A673 (cell line): ENCODE results near the gene TMEM213. TPM values are rescaled to one million over a fixed set of nuclear protein-coding genes. Genes with fewer than 3 reads are reported as not detected.

Experiments
- BruUV-seq: library from RNA; stranded (reverse); fragments of 400-500 nt; replicated peaks from 2 replicates; lab custom pipeline; 2021; lab: Mats Ljungman, UMichigan
- CTCF ChIA-PET: fragments of 300-600 bp; sonication (Branson Sonifier 250); formaldehyde crosslinking; loops from one replicate; lab custom pipeline; 2022; ENCODE audit warnings: antibody characterized with exemption; lab: Charles Lee
- POLR2A ChIA-PET: fragments of 300-600 bp; sonication (Branson Sonifier 250); formaldehyde crosslinking; loops from one replicate; lab custom pipeline; 2022; ENCODE audit warnings: antibody characterized with exemption; ENCODE audit not compliant: low non-redundant PET; lab: Charles Lee
- DNase-seq: peaks from one replicate; pipeline ENCODE4 v3.0.0-alpha.2; 2015; ENCODE audit warnings: low spot score
- H3K27ac ChIP-seq: fragments of 200-600 bp; sonication (generic); 2 replicates; pipeline ENCODE4 v1.5.1; 2016; ENCODE audit warnings: mixed run types, low read depth, mild to moderate bottlenecking, mixed read lengths, antibody characterized with exemption, low read length; ENCODE audit not compliant: poor library complexity, severe bottlenecking
- H3K27me3 ChIP-seq: fragments of 200-600 bp; sonication (generic); replicated peaks from 2 replicates; pipeline ENCODE4 v1.6.1; 2017; ENCODE audit warnings: mixed run types, low read depth, mild to moderate bottlenecking, mixed read lengths, antibody characterized with exemption, low read length; ENCODE audit not compliant: insufficient read depth, poor library complexity
- H3K36me3 ChIP-seq: fragments of 200-600 bp; sonication (generic); 2 replicates; pipeline ENCODE4 v1.6.1; 2016; ENCODE audit warnings: mixed run types, mild to moderate bottlenecking, mixed read lengths, antibody characterized with exemption, low read length; ENCODE audit not compliant: insufficient read depth, poor library complexity, severe bottlenecking
- H3K4me1 ChIP-seq: fragments of 200-600 bp; sonication (generic); 2 replicates; pipeline ENCODE4 v1.6.1; 2017; ENCODE audit warnings: mixed run types, mild to moderate bottlenecking, mixed read lengths, antibody characterized with exemption, low read length; ENCODE audit not compliant: insufficient read depth, poor library complexity, severe bottlenecking
- H3K4me3 ChIP-seq: fragments of 200-600 bp; sonication (generic); 2 replicates; pipeline ENCODE4 v1.5.1; 2016; ENCODE audit warnings: low read depth, mixed run types, mild to moderate bottlenecking, mixed read lengths, low read length; ENCODE audit not compliant: poor library complexity, severe bottlenecking
- H3K9me3 ChIP-seq: fragments of 200-600 bp; sonication (generic); 2 replicates; pipeline ENCODE4 v1.6.1; 2016; ENCODE audit warnings: mixed run types, low read depth, mild to moderate bottlenecking, mixed read lengths, antibody characterized with exemption, low read length; ENCODE audit not compliant: poor library complexity, severe bottlenecking
- CTCF ChIP-seq: fragments of 300-800, 200-600 bp; sonication (generic); conservative IDR thresholded peaks from 2 replicates; pipeline ENCODE4 v1.5.1; 2017; ENCODE audit warnings: low read depth, mild to moderate bottlenecking, antibody characterized with exemption, low read length, moderate library complexity, mixed read lengths
- EZH2 ChIP-seq: fragments of 200-600 bp; sonication (generic); IDR thresholded peaks from 2 replicates; pipeline ENCODE4 v1.6.1; 2017; ENCODE audit warnings: borderline replicate concordance, low read depth, mild to moderate bottlenecking, mixed read lengths, antibody characterized with exemption, low read length; ENCODE audit not compliant: poor library complexity, severe bottlenecking
- intact Hi-C: fragments of 100-400 bp; cut with micrococcal nuclease; formaldehyde crosslinking; loops from one replicate; pipeline ENCODE4 v1.10.0; 2022; ENCODE audit not compliant: unreplicated experiment
- total RNA-seq: library from RNA; stranded (reverse); gene quantifications from 2 replicates; pipeline ENCODE4 v1.2.3, GENCODE V29; 2021

TMEM213 gene
- total RNA-seq, 1 experiment from 2014 or later, result not detected

GRCh38 chr7:138835087-138835486 lies 37.3 kb downstream of the TMEM213 start:
- H3K9me3 ChIP-seq, result no peaks in the 10 kb centered on the region
- intact Hi-C loops, result no loop called here
- no peak overlapping the region for H3K4me3 ChIP-seq
- peaks cover 7% of the 10 kb centered on the region for H3K4me1 ChIP-seq
- CTCF ChIA-PET, result no interaction called here
- no peaks in the 10 kb centered on the region for H3K36me3 ChIP-seq
- no peak for DNase-seq
- BruUV-seq, result no TSS peak
- H3K27me3 ChIP-seq, result no peaks in the 10 kb centered on the region
- POLR2A ChIA-PET, result no interaction called here
- no peak for TF ChIP-seq EZH2
- TF ChIP-seq CTCF, result no peak
- H3K27ac ChIP-seq, result no peak overlapping the region

- H3K9me3 ChIP-seq, result no peaks in the 10 kb centered on the region
- no peak overlapping the region for H3K4me3 ChIP-seq
- H3K27me3 ChIP-seq, result no peaks in the 10 kb centered on the region
- peaks cover 7% of the 10 kb centered on the region for H3K4me1 ChIP-seq
- H3K27ac ChIP-seq, result no peak overlapping the region
- no TSS peak for BruUV-seq
- ChIA-PET CTCF (no interaction called here), POLR2A (no interaction called here)
- no peaks in the 10 kb centered on the region for H3K36me3 ChIP-seq
- intact Hi-C loops, result no loop called here
- DNase-seq, result peak; percentile 12
- TF ChIP-seq CTCF, result no peak
Measured at GRCh38 chr7:138837627-138838026, 39.8 kb downstream of the TMEM213 start.

- no peak overlapping the region for H3K4me3 ChIP-seq
- DNase-seq, result no peak
- peaks cover 7% of the 10 kb centered on the region for H3K4me1 ChIP-seq
- H3K36me3 ChIP-seq, result no peaks in the 10 kb centered on the region
- TF ChIP-seq EZH2 (no peak), CTCF (no peak)
- no peak overlapping the region for H3K27ac ChIP-seq
- POLR2A ChIA-PET, result no interaction called here
- CTCF ChIA-PET, result no interaction called here
- BruUV-seq, result no TSS peak
- H3K9me3 ChIP-seq, result no peaks in the 10 kb centered on the region
- intact Hi-C loops, result no loop called here
- H3K27me3 ChIP-seq, result no peaks in the 10 kb centered on the region
Measured at GRCh38 chr7:138838166-138838565, 40.4 kb downstream of the TMEM213 start.
